Ecto neural progenitor cell (in vitro differentiated cells): Measurements from ENCODE around the gene AGRP.

Source experiments
- DNase-seq: peaks from one replicate; pipeline ENCODE4 v3.0.0-alpha.2; 2018; ENCODE audit warnings: low spot score

Gene AGRP

GRCh38 chr16:67463059-67463458 lies 20.3 kb downstream of the AGRP start:
- no peak for DNase-seq

DNA sequence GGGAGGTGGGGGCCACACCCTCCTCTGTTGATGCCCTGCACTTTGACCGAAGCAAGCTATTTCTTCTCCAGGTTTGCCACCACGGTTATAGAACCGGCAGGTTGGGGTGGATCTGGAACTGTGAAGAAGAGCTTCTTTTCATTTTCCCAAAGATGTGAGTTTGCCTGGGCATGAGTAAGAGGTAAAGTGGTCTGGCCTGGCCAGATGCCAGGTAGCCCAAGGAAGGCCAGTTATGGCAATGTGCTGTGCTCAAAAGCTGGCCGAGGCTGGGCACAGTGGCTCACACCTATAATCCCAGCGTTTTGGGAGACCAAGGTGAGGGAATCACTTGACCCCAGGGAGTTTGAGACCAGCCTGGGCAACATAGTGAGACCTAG lies 21.1 kb downstream of the AGRP start:
- no peak for DNase-seq

GRCh38 chr16:67461600-67462278 lies 21.6 kb downstream of the AGRP start:
- DNase-seq: no peak

GRCh38 chr16:67460961-67461360 lies 22.4 kb downstream of the AGRP start:
- DNase-seq: no peak

DNA sequence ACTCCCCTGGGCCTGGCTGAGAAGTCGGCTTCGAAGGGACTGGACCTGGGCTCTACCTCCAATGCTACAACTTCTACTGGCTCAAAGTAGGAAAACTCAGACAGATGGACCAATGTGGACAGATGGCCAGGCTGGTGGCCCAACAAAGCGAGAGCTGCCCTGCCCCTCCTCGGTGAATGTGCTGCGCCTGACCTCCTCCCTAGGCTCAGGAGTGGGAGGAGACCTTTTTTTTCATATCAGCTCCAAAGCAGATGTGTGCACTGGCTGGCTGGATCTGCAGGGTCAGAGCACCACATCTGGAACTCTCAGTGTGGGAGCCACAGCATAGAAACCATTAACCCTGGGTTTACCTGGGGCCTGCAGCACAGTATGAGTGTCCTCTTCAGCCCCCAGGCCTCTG lies 23.2 kb downstream of the AGRP start:
- DNase-seq: no peak

DNA sequence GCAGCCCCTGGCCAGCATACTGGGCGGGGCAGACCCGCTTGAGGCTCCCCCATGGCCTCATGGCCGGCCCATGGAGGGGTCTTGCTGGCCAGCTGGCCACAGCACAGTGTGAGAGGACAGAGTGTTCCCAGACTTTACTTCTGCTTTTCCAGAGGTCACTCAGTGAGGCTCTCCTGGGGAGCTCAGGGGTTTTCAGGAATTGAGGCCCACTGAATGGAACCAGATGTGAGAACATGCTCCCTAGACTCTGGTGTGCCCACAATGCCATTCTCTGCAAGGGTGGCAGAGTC lies 23.5 kb downstream of the AGRP start:
- no peak for DNase-seq

DNA sequence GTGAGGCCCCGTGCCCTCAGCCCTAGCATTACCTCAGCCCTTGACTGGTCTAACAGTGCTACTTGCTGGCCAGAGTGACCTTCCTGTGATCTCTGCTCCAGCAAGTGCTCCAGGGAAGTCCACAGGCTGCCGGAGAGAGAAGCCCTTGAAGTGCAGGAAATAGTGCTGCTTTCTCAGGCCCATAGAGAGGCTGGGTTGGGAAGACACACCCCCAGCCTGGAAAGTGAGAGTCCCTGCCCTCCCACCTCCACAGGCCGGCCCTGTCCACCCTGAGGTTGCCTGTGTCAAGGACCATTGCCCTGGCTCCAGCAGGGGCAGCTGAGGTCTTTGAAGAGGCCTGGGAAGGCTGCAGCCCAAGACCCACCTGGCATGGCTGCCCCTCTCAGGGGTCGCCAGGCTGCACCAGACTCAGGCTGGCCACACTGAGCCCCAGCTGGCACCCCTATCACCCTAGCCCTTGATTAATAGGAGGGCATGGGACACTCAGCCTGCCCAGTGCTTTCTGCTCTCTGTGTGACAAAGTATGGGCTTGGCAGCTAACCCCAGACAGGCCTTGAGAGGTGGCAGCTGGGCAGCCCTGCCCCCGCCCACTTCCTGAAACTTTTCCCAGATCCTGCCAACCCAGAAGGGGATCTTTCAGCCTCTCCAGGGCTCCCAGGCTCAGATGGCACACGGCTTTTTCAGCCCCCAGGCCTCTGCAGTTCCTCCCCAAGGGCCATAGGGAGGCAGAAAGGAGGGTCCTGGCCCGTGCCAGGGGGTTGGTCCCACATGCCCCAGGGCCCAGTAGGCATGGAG lies 24.1 kb downstream of the AGRP start:
- no peak for DNase-seq

DNA sequence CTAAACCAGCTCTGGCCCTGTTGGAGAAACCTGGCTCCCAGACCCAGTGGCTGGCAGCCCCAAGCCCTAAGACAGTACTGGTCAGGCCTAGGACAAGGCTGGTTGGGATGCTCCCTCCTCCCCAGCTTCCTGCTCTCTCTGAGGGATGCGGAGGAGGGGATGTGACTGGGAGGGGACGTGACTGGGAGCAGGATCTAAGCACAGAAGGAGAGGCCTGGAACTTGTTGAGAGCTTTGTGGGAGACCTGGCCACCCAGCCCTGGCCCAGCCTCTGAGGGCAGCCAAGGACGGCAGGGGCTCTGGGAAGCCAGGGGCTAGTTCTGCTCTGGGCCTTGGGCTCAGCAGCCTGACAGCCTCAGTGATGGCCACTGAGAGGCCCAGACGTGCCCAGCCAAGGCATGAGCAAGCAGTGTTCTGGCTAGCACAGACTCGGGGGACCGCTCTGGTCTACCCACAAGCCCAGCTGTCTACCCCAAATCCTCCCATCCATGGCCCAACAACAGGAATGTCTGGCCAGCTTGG lies 25.2 kb downstream of the AGRP start:
- no peak for DNase-seq

- no peak for DNase-seq
Observed at GRCh38 chr16:67457611-67458010, 25.7 kb downstream of the AGRP start.

DNA sequence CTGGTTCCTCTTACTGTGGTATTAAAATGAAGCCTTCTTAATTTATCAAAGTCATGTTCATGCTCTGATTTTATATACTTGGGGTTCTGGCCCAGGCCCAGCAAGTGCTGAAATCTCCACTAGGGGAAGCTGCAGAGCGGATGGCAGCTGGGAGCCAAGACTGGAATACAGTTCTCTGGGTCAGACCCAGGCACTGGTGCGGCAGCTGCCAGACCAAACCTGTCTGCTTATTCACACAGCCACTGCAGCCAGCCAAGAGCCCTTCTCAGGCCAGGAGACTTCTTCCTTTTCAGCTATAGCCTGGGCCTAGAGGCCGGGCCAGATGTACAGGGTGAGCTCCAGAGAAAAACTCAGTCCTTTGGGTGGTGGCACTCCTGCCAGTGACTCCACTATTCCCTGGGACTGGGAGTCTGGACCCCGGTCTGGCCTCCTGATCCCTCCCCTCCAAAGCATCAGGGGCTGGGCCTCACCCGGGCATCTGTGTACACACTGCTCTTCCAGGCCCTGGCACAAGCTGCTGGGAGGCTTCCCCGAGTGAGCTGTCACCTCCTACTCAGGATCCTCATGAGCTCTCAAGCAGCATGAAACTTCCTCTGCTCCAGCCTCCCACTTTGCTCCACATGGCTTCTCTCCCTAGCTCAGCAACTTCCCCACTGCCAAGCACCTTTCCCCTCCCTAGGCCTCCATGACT lies 26.8 kb downstream of the AGRP start:
- DNase-seq: no peak

GRCh38 chr16:67454852-67455251 lies 28.5 kb downstream of the AGRP start:
- no peak for DNase-seq

DNA sequence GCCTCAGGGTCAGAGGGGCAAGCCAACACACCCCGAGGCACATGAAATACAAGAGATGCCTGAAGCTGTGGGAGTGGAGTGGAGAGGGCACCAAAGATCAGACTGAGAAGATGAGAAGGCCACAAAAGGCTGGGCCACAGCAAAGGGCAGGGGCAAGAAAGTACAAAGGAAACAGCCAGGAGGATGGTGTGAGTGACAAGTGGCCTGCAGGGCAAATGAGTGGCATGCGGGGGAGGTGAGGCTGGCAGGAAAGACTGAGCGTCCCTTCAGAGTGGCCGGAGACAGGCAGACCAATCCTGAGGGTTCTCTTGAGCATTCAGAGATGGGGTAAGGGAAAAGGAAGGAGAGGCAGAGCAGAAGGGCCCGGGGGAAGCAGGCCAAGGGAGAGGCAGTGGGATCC lies 29.2 kb downstream of the AGRP start:
- DNase-seq: no peak

GRCh38 chr16:67451704-67452435 lies 31.5 kb downstream of the AGRP start:
- DNase-seq: no peak

GRCh38 chr16:67451061-67451703 lies 32.2 kb downstream of the AGRP start:
- no peak for DNase-seq

DNA sequence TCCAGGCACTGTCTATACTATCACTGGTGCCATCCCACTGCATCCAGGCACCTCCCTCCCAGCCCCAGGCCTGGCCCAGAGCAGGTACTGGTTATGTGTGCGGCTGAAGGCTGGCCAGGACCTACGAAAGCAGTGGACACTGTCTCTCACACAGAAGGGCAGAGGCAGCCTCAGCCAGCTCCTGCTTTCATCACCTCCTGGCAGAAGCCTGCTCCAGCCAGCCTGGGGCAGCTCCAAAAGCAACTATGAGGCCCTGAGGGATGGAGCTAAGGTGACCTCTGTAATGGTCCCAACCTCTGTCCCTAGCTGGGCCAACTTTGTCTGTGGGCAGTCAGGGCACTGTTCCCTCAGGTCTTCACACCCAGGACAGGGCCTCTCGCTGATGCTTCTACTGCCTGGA lies 33.6 kb downstream of the AGRP start:
- DNase-seq: no peak

GRCh38 chr16:67449336-67449735 lies 34.0 kb downstream of the AGRP start:
- no peak for DNase-seq

- no peak for DNase-seq
Observed at GRCh38 chr16:67448580-67448979, 34.8 kb downstream of the AGRP start.

- no peak for DNase-seq
Observed at GRCh38 chr16:67447508-67448076, 35.8 kb downstream of the AGRP start.

DNA sequence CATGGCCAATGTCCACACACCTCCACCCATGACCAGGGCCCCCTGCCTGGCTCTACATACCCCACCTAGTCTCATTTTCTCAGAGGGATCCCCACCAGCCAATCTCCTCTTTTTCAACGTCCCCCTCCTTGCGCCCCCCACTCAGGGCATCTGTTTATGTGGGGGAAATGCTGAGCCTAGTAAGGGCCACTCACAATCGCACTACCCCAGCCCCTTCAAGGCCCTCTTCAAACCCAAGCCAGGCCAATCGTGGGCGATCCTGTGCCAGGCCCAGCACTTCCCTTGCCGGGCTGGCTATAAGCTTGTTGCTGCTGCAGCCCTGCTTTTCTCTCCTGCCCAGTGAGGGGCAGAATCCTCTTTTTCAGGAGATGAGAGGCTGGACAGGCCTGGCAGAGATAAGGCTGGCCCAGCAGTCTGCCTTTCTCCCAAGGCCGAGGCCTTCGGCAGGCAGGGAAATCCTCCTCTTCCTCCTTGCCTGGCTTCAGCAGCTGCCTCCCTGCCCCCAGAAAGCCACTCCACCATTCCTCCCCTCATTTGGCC lies 36.3 kb downstream of the AGRP start:
- no peak for DNase-seq

DNA sequence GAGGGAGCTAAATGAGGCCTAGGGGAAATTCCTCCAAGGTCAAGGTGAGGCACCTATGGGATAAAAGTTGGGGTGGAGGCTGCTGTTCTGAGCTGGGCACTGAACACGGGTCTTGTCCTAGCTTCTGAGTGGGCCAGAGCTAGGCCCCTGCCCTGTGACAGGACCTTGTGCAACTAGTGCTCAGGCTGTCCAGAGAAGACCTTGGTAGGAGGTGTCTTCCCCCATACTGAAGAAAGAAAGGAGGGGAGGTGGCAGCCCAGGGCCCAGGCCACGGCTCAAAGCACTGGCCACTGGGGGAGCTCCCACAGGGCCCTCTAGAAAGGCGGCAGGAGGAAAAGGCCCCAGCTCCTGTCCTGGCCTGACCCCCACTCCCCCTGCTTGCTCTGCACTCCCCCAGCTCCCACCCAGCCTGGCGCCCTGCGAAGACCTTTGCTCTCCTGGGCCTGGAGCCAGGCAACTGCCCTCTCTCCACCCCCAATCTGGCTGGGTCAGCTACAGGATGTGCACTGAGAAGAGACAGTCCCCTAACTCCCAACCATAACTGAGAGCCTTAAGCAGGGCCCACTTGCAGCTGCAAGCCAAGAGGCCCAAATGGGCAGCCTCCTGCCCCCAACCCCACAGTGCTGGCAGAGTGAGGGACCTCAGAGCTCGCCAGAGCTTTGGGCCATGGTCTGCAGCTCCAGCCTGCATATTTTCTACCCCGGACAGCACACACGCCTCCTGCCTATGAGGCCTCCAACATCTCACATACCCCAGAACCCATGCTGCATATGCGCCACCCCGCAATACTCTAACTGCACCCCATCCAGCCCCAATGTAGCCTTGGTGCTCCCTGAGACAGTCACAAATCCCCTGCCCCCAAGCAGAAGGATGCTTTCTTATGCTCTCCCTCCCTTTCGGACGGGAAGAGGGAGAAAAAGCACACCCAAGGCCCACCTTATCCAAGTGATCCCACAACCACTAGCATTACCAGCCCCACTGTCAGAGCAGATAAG lies 37.1 kb downstream of the AGRP start:
- no peak for DNase-seq
